Lower lobe of right lung (tissue), 2 donors: Measurements from ENCODE around the gene MYDGF. TPM values are rescaled to one million over a fixed set of nuclear protein-coding genes. Genes with fewer than 3 reads are reported as not detected.

Experiments
- ATAC-seq, 2 donors: fragments of 200-7000 bp; cut with Tn5 transposase; one replicate each; pipeline ENCODE4 v1.9.1; 2020 to 2022; ENCODE audit warnings: mild to moderate bottlenecking in 2 of 2, moderate library complexity in 2 of 2
- DNase-seq: peaks from one replicate; pipeline ENCODE4 v3.0.0-alpha.2; 2020
- H3K27ac ChIP-seq: fragments of 200-600 bp; one replicate; pipeline ENCODE4 v1.8.0; 2022
- H3K27me3 ChIP-seq: fragments of 200-600 bp; one replicate; pipeline ENCODE4 v1.8.0; 2022; ENCODE audit warnings: low read depth
- H3K36me3 ChIP-seq: fragments of 200-600 bp; one replicate; pipeline ENCODE4 v1.8.0; 2022; ENCODE audit warnings: mild to moderate bottlenecking
- H3K4me1 ChIP-seq: fragments of 200-600 bp; one replicate; pipeline ENCODE4 v1.8.0; 2022
- H3K4me3 ChIP-seq: fragments of 200-600 bp; one replicate; pipeline ENCODE4 v1.8.0; 2022; ENCODE audit warnings: mild to moderate bottlenecking
- H3K9me3 ChIP-seq: fragments of 200-600 bp; one replicate; pipeline ENCODE4 v1.8.0; 2022
- CTCF ChIP-seq: fragments of 200-600 bp; IDR thresholded peaks from one replicate; pipeline ENCODE4 v1.8.0; 2022; ENCODE audit warnings: antibody characterized with exemption, mild to moderate bottlenecking
- intact Hi-C: fragments of 100-400 bp; cut with DNase I; formaldehyde crosslinking; loops from one replicate; pipeline ENCODE4 v1.11.0; 2022
- total RNA-seq: library from RNA; stranded (reverse); fragmentation: NEBNext Ultra II Directional; extraction: Animal tissue kit (Norgen Biotek cat#: 25700); gene quantifications from one replicate; pipeline ENCODE4 v1.2.1, GENCODE V29; 2021
- donor health status: DM: no; HTN: yes; CAD: no; lungs with severe emphysema.

MYDGF gene
- total RNA-seq, 1 donor from 2014 or later = 91.6 TPM

- intact Hi-C loops = no loop called here
- Histone ChIP-seq H3K9me3 (no peaks in the 10 kb centered on the region), H3K36me3 (peaks cover 76% of the 10 kb centered on the region), H3K4me3 (no peak overlapping the region), H3K4me1 (peaks cover 47% of the 10 kb centered on the region), H3K27ac (peak overlapping the region; percentile 56), H3K27me3 (no peaks in the 10 kb centered on the region)
- DNase-seq = peak; percentile 70
- no peak for TF ChIP-seq CTCF
- peak; percentile 65 to 75 for ATAC-seq
Measured at GRCh38 chr19:4704317-4704673, 34.2 kb upstream of the MYDGF start.

GRCh38 chr19:4703671-4704316 is 33.7 kb upstream of the MYDGF start:
- no peak overlapping the region for H3K4me3 ChIP-seq
- ATAC-seq (no peak), DNase-seq (no peak)
- peaks cover 42% of the 10 kb centered on the region for H3K4me1 ChIP-seq
- peaks cover 75% of the 10 kb centered on the region for H3K36me3 ChIP-seq
- TF ChIP-seq CTCF = no peak
- intact Hi-C loops = no loop called here
- H3K27me3 ChIP-seq = no peaks in the 10 kb centered on the region
- H3K9me3 ChIP-seq = no peaks in the 10 kb centered on the region
- H3K27ac ChIP-seq = peak overlapping the region; percentile 56

GRCh38 chr19:4702764-4703163 is 32.6 kb upstream of the MYDGF start:
- intact Hi-C loops = no loop called here
- ATAC-seq (no peak), DNase-seq (no peak)
- no peak overlapping the region for H3K27ac ChIP-seq
- H3K9me3 ChIP-seq = no peaks in the 10 kb centered on the region
- H3K27me3 ChIP-seq = no peaks in the 10 kb centered on the region
- TF ChIP-seq CTCF = no peak
- H3K36me3 ChIP-seq = peaks cover 79% of the 10 kb centered on the region
- H3K4me1 ChIP-seq = peaks cover 35% of the 10 kb centered on the region
- H3K4me3 ChIP-seq = no peak overlapping the region

GRCh38 chr19:4701557-4701956 is 31.4 kb upstream of the MYDGF start:
- no peak overlapping the region for H3K4me3 ChIP-seq
- H3K4me1 ChIP-seq = peaks cover 31% of the 10 kb centered on the region
- DNase-seq (no peak), ATAC-seq (peak; percentile 26 to 36)
- intact Hi-C loops = no loop called here
- no peak for TF ChIP-seq CTCF
- peaks cover 91% of the 10 kb centered on the region for H3K36me3 ChIP-seq
- H3K27ac ChIP-seq = peak overlapping the region; percentile 18
- H3K9me3 ChIP-seq = no peaks in the 10 kb centered on the region
- no peaks in the 10 kb centered on the region for H3K27me3 ChIP-seq

- DNase-seq = no peak
- H3K4me3 ChIP-seq = no peak overlapping the region
- H3K4me1 ChIP-seq = peaks cover 22% of the 10 kb centered on the region
- peaks cover 96% of the 10 kb centered on the region for H3K36me3 ChIP-seq
- ATAC-seq = no peak
- no peaks in the 10 kb centered on the region for H3K27me3 ChIP-seq
- H3K27ac ChIP-seq = peak overlapping the region; percentile 3
- no peaks in the 10 kb centered on the region for H3K9me3 ChIP-seq
- no peak for TF ChIP-seq CTCF
- intact Hi-C loops = no loop called here
Measured at GRCh38 chr19:4700693-4700970, 30.5 kb upstream of the MYDGF start.
